HG02870 (cell line): ENCODE measurements around the gene NFKBIZ.

Experiments used
- ATAC-seq: cut with Tn5 transposase; IDR thresholded peaks from one replicate; pipeline ENCODE4 v1.9.1; 2021; ENCODE audit warnings: mild to moderate bottlenecking, moderate library complexity; ENCODE audit not compliant: unreplicated experiment

NFKBIZ gene

GRCh38 chr3:101824702-101825101 lies 24.6 kb upstream of the NFKBIZ start:
- no peak for ATAC-seq

- ATAC-seq, result no peak
Observed at GRCh38 chr3:101825904-101826445, 23.3 kb upstream of the NFKBIZ start.

- ATAC-seq, result peak; percentile 86
Observed at GRCh38 chr3:101827211-101828174, 21.8 kb upstream of the NFKBIZ start.

GRCh38 chr3:101828276-101828675 lies 21.0 kb upstream of the NFKBIZ start:
- no peak for ATAC-seq

- ATAC-seq, result peak; percentile 39
Observed at GRCh38 chr3:101828691-101829436, 20.4 kb upstream of the NFKBIZ start.

- no peak for ATAC-seq
Observed at GRCh38 chr3:101829437-101829830, 19.9 kb upstream of the NFKBIZ start.

- ATAC-seq, result no peak
Observed at GRCh38 chr3:101829874-101830273, 19.4 kb upstream of the NFKBIZ start.

GRCh38 chr3:101833446-101833974 lies 15.8 kb upstream of the NFKBIZ start:
- ATAC-seq, result no peak

GRCh38 chr3:101835676-101836075 lies 13.6 kb upstream of the NFKBIZ start:
- no peak for ATAC-seq

GRCh38 chr3:101836160-101836559 lies 13.2 kb upstream of the NFKBIZ start:
- ATAC-seq, result no peak

- no peak for ATAC-seq
Observed at GRCh38 chr3:101836652-101837598, 12.4 kb upstream of the NFKBIZ start.

- no peak for ATAC-seq
Observed at GRCh38 chr3:101838691-101839090, 10.6 kb upstream of the NFKBIZ start.

- no peak for ATAC-seq
Observed at GRCh38 chr3:101840066-101840465, 9.2 kb upstream of the NFKBIZ start.

GRCh38 chr3:101842245-101842934 lies 6.9 kb upstream of the NFKBIZ start:
- ATAC-seq, result no peak

GRCh38 chr3:101842935-101843330 lies 6.4 kb upstream of the NFKBIZ start:
- no peak for ATAC-seq

GRCh38 chr3:101845425-101845824 lies 3.9 kb upstream of the NFKBIZ start:
- no peak for ATAC-seq

GRCh38 chr3:101846709-101847108 lies 2.6 kb upstream of the NFKBIZ start:
- ATAC-seq, result no peak

GRCh38 chr3:101847328-101847727 lies 2.0 kb upstream of the NFKBIZ start:
- no peak for ATAC-seq

GRCh38 chr3:101848326-101848725 lies 988 bp upstream of the NFKBIZ start:
- no peak for ATAC-seq
